GM10266 (cell line): ENCODE results near the gene MOB3B.
"Not testable (repeated sequence)": the region's sequence is repeated elsewhere in the genome, so short reads cannot be mapped to it uniquely, and the experiment has no call there.

Experiments
- DNase-seq: peaks from one replicate; pipeline ENCODE4 v3.0.0; 2012; ENCODE audit errors: extremely low spot score
- CTCF ChIP-seq: IDR thresholded peaks from 2 replicates; pipeline ENCODE4 v1.5.1; 2012; ENCODE audit warnings: mild to moderate bottlenecking, low read depth; ENCODE audit not compliant: control insufficient read depth, insufficient read depth; ENCODE audit errors: missing control alignments

Gene MOB3B

GRCh38 chr9:27504259-27504658, 25.4 kb downstream of the MOB3B start:
- no peak for DNase-seq
- TF ChIP-seq CTCF, result no peak

GRCh38 chr9:27503623-27504022, 26.0 kb downstream of the MOB3B start:
- no peak for TF ChIP-seq CTCF
- DNase-seq, result no peak

- not testable (repeated sequence) for DNase-seq
Observed at GRCh38 chr9:27500902-27501301, 28.7 kb downstream of the MOB3B start.

GRCh38 chr9:27499451-27499850, 30.2 kb downstream of the MOB3B start:
- no peak for DNase-seq
- no peak for TF ChIP-seq CTCF

GRCh38 chr9:27497883-27498417, 31.7 kb downstream of the MOB3B start:
- no peak for TF ChIP-seq CTCF
- DNase-seq, result no peak

- no peak for DNase-seq
- TF ChIP-seq CTCF, result no peak
Observed at GRCh38 chr9:27496135-27496504, 33.5 kb downstream of the MOB3B start.

GRCh38 chr9:27495480-27496134, 34.0 kb downstream of the MOB3B start:
- TF ChIP-seq CTCF, result no peak
- no peak for DNase-seq

GRCh38 chr9:27491154-27491553, 38.5 kb downstream of the MOB3B start:
- no peak for TF ChIP-seq CTCF

More at GRCh38 chr9:27491154-27491553, 38.5 kb downstream of the MOB3B start:
- DNase-seq, result no peak
